ES-I3 (cell line): ENCODE data around the gene CCNA1.

Source experiments
- H3K36me3 ChIP-seq: 2 replicates; pipeline ENCODE4 v1.6.1; 2013; ENCODE audit warnings: mild to moderate bottlenecking, low read length, control low read depth, moderate library complexity; ENCODE audit not compliant: insufficient read depth
- H3K4me1 ChIP-seq: 2 replicates; pipeline ENCODE4 v1.6.1; 2013; ENCODE audit warnings: mild to moderate bottlenecking, control low read depth, low read length; ENCODE audit not compliant: insufficient read depth
- H3K9ac ChIP-seq: 2 replicates; pipeline ENCODE4 v1.6.1; 2013; ENCODE audit warnings: low read depth, mild to moderate bottlenecking, low read length, moderate library complexity
- H3K9me3 ChIP-seq: 2 replicates; pipeline ENCODE4 v1.6.1; 2013; ENCODE audit warnings: mild to moderate bottlenecking, low read length, moderate library complexity; ENCODE audit not compliant: control insufficient read depth, insufficient read depth

Gene CCNA1

DNA sequence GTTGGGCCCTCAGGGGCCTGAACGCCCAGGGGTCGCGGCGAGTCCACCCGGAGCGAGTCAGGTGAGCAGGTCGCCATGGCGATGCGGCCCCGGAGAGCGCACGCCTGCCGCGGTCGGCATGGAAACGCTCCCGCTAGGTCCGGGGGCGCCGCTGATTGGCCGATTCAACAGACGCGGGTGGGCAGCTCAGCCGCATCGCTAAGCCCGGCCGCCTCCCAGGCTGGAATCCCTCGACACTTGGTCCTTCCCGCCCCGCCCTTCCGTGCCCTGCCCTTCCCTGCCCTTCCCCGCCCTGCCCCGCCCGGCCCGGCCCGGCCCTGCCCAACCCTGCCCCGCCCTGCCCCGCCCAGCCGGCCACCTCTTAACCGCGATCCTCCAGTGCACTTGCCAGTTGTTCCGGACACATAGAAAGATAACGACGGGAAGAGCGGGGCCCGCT is at the start of gene CCNA1:
Gene CCNA1, plus strand, starts transcription at position 390 of the 439 bp plus-strand sequence. CDS start 562 bp downstream, outside the sequence.
- peak within 1 kb of the TSS; percentile 78 for H3K9ac ChIP-seq
- 0 out of 2 replicates have a peak, but pooled peaks cover 3% of the 10 kb centered on the region for H3K4me1 ChIP-seq
- H3K36me3 ChIP-seq: no peaks in the 10 kb centered on the region
- no peaks in the 10 kb centered on the region for H3K9me3 ChIP-seq

DNA sequence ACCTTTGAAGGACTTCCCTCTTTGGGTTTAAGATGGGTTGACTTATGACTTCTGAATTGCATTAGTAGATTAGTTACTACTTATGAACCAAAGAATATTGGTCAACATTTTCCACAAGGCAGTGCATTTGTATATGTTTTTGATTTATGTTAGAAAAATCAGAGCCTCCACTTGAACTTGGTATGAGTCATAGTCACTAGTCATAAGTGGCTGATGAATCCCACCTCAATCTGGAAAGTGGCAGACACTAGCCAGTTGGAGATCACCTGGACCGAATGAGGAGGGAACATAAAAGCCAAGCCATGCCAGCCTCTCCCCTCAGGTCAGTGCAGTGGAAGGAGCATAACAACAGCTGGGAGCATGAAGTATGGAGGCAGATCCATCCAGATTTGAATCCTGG is 46.8 kb upstream of the CCNA1 start:
- Histone ChIP-seq H3K9me3 (no peaks in the 10 kb centered on the region; the same call in 1 of the 2 replicates), H3K4me1 (no peaks in the 10 kb centered on the region), H3K9ac (no peak overlapping the region), H3K36me3 (no peaks in the 10 kb centered on the region)

DNA sequence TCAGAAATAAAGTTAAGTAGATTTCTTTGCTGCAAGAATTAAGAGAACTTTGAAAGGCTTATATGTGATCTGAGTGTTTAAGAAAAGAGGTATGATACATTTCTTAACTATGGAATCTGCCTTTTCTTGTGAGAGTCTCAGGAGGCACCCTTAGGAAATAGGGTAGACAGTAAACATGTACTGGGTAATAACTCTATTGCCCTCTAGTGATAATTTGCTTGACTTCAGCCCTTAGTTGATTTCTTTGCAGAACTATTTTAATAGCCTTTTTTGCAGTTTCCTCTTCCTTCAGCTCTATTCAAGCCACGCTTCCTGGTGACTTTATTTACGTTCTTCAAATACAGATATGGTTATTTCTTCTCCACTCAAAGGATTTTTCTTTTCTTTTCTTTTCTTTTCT is 37.0 kb upstream of the CCNA1 start:
- Histone ChIP-seq H3K4me1 (no peaks in the 10 kb centered on the region), H3K36me3 (no peaks in the 10 kb centered on the region), H3K9me3 (no peaks in the 10 kb centered on the region), H3K9ac (no peak overlapping the region)

DNA sequence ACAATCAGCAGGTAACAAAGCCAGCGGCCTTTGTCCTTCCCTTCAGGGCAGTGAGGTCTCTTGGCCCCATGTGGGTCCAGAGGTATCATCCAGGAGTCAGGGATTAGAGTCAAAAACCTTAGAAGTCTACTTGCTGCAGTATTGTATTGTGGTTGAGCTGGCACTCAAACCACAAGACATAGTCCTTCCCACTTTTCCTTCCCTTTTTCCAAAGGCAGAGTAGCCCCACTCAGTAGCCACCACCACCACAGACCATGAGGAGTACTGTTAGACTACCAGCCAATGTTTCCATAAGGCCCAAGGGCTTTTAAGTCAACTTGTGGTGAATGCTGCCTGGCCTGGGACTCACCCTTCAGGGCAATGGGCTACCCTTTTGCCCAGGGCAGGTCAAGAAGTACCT is 27.1 kb upstream of the CCNA1 start:
- Histone ChIP-seq H3K36me3 (no peaks in the 10 kb centered on the region), H3K4me1 (no peaks in the 10 kb centered on the region), H3K9me3 (no peaks in the 10 kb centered on the region), H3K9ac (no peak overlapping the region)

DNA sequence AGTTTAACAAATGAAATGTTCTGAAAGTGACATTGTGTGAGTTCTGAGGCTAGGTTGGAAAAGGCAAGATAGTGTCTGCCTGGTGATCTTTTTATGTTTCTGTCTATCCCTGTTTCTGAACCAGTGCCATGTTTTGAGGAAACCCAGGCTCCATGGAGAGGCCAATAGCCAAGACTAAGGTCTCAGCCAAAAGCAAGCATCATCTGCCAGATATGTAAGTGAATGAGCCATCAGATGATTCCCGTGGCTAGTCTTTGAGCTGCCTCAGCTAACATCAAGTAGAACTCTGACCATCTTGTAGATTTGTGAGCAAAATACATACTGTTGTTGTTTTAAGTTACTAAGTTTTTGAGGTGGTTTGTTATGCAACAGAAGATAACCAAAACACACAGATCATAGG is 19.6 kb upstream of the CCNA1 start:
- Histone ChIP-seq H3K9me3 (no peaks in the 10 kb centered on the region), H3K36me3 (no peaks in the 10 kb centered on the region), H3K9ac (no peak overlapping the region)

DNA sequence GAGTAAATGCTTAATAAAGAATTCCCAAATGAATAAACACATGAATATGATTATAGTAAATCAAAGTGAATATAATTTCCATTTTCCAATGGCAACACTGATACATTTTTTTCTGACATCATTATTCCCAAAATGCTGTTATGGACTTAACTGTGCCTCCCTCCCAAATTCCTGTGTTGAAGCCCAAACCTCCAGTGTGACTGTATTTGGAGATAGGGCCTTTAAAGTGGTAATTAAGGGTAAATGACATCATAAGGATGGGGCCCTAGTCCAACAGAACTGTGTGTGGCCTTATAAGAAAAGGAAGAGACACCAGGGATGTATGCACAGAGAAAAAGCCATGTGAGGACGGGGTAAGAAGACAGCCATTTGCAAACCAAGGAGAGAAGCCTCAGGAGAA is 19.1 kb upstream of the CCNA1 start:
- Histone ChIP-seq H3K36me3 (no peaks in the 10 kb centered on the region), H3K9ac (no peak overlapping the region), H3K4me1 (peaks cover 9% of the 10 kb centered on the region), H3K9me3 (no peaks in the 10 kb centered on the region)

More for the DNA sequence above, 19.6 kb upstream of the CCNA1 start:
- peaks cover 5% of the 10 kb centered on the region; the same call in 1 of the 2 replicates for H3K4me1 ChIP-seq

DNA sequence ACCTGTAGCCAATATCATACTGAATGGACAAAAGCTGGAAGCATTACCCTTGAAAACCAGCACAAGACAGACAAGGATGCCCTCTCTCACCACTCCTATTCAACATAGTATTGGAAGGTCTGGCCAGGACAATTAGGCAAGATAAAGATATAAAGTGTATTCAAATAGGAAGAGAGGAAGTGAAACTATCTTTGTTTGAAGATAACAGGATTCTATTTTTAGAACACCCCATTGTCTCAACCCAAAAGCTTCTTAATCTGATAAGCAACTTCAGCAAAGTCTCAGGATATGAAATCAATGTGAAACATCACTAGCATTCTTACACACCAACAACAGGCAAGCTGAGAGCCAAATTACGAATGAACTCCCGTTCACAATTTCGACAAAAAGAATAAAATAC is 17.8 kb upstream of the CCNA1 start:
- no peaks in the 10 kb centered on the region for H3K9me3 ChIP-seq
- H3K36me3 ChIP-seq: no peaks in the 10 kb centered on the region
- H3K9ac ChIP-seq: no peak overlapping the region
- peaks cover 13% of the 10 kb centered on the region for H3K4me1 ChIP-seq

DNA sequence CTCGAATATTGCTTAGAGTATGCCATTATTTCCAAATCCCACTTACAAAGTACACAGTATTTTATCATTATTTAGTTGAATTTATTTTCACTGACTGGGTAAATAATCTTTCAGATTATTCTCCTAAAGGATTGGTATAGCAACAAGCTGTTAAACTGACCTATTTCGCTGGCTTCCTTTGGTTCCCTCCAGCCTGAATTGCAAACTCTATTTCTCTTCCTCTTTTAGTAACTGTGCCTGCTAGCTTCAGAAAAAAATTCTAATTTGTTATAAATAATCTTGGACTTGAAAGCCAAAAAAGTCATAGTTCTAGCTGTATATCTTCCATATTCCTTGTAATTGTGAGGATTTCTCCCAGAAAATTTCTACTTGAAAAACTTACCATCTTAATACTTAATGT is 15.0 kb upstream of the CCNA1 start:
- peaks cover 13% of the 10 kb centered on the region for H3K4me1 ChIP-seq
- H3K36me3 ChIP-seq: no peaks in the 10 kb centered on the region
- H3K9ac ChIP-seq: no peak overlapping the region
- H3K9me3 ChIP-seq: no peaks in the 10 kb centered on the region

DNA sequence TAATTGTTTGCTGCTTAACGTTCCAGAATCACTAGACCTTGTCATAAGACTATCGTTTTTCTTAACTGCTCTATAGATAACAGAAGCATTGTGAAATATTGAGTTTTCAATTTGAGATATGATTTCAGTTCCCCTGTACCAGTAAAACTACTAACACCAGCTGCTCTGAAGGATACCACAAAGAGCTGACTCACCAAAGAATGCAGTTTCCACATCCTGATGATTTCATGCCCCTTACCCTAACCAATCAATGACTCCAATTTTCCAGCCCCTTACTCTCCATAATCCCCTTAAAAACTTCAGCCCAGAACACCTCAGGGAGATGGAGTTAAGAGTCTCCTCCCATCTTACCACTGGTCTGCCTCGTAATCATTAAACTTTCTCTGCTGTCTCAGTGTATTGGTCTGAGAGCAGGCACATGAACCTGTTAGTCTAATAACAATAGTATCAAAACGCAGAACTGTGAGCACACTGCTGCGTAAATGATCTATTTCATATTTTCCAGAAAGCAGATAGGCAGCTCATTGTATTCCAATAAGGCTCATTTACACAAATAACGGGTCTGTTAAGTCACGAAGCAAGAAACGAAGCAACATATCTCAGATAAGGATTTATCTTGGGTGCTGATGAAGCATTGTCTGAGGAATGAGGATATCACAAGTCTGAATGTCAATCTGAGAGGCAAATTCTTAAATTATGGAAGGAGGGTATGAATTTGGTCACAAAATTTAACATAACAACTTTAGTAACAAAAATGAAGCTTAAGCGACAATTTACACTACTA is 14.1 kb upstream of the CCNA1 start:
- Histone ChIP-seq H3K9me3 (no peaks in the 10 kb centered on the region), H3K4me1 (peaks cover 13% of the 10 kb centered on the region), H3K9ac (no peak overlapping the region; the same call in 1 of the 2 replicates), H3K36me3 (no peaks in the 10 kb centered on the region)

DNA sequence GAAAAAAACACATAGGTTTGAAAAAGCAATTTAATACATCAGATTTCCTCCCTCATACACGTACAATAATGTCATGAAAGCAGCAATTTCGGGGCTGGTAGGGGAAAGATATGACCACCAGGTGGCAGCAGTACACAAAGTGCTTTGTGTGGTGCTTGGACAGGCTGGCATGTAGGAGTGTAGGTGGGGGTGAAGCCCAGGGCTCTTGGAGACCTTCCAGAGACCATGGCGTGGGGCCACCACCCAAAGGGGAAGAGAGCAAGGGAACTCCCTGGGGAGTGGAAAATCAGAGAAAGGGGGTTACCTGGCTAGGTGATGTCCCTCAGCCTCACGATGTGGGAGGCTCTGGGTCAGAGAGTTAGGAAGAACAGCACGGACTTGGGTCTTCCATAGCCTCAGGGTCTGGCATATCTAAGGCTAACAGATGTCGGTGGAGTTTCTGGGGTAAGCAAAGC is 11.8 kb upstream of the CCNA1 start:
- H3K36me3 ChIP-seq: no peaks in the 10 kb centered on the region
- H3K9ac ChIP-seq: no peak overlapping the region
- H3K4me1 ChIP-seq: peaks cover 13% of the 10 kb centered on the region
- 0 out of 2 replicates have a peak, but pooled peaks cover 3% of the 10 kb centered on the region for H3K9me3 ChIP-seq

DNA sequence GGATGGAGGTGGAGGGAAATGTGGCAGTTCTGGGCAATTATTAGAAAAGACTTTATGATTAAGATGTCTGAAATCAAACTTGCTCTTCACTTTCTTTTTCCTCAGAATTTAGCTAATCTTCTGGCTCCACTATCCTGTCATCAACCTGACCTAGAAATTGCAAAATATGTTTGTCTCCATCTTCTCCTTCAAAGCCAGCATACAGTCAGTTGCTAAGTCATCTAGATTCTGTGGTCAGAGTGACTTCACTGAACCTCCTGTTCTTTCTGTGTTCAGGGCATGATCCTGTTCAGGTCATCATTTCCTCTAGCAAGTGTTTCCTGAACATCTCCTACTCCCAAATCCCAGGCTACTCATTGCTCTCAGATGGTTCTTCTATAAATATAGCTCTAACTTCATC is 10.8 kb upstream of the CCNA1 start:
- H3K4me1 ChIP-seq: peaks cover 13% of the 10 kb centered on the region
- 0 out of 2 replicates have a peak, but pooled peaks cover 3% of the 10 kb centered on the region for H3K9me3 ChIP-seq
- no peaks in the 10 kb centered on the region for H3K36me3 ChIP-seq
- H3K9ac ChIP-seq: no peak overlapping the region

DNA sequence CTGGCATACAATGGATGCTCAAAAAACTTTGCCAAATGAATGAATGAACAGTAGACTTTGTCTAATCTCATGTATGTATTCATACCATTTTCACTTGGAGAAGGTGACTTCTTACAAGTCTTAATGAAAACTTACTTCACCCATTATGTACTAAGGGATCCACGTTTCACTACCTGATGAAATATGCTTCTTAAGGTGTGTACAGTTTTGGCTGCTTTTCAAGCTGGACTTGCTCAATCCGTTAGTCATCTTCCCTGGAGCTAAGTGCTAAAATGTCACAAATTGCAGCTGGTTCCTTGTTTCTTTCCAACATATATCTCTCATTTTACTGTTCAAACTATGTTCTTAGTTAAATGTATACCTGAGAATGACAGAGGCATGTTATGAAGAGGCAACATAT is 4.2 kb upstream of the CCNA1 start:
- H3K9ac ChIP-seq: no peak overlapping the region
- H3K4me1 ChIP-seq: 0 out of 2 replicates have a peak, but pooled peaks cover 3% of the 10 kb centered on the region
- 0 out of 2 replicates have a peak, but pooled peaks cover 3% of the 10 kb centered on the region for H3K9me3 ChIP-seq
- no peaks in the 10 kb centered on the region for H3K36me3 ChIP-seq

DNA sequence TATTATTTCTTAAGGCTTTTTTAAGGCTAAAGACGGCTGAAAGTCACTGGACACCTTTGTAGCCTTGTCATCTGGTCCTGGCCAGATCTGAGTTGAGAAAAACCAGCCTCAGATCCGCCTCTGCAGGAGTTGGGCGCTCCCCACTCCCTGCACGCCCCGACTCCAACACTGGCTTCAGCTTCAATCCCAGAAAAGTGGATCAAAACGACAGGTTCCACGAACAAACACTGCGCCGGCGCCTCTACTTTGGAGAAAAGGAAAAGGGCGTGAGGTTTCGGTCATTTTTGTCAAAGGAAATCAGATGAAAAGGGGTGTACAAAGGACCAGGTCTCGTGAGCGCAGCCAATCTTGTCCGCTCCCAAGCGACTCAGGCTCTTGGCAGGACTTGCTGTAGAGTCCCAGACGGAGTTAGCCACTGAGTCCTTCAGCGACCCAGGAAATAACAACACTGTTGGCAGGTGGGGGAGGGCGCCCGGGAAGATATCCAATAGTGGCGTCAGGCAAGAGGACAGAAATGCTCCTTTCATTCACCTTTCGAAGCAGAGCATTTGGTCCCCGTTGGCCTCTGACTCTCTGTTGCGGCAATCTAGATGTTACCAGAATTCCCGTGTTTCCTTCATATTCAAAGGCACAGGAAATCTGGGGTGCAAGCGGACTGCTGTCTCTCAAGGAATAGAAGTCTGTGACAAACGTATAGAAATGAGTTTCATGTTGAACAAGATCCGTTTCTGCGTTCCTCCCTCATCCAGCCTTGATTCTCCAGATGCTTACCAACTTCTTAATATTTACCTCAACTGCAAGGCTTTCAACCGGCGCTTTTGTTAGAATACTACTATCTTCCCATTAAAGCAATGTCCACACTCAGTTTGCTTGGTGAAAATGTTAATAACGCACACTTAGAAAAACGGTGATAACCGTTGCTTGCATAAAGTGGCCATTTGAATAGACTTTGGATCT is 1.8 kb upstream of the CCNA1 start:
- Histone ChIP-seq H3K9ac (peak overlapping the region; percentile 34; the same call in 1 of the 2 replicates), H3K9me3 (no peaks in the 10 kb centered on the region), H3K4me1 (0 out of 2 replicates have a peak, but pooled peaks cover 3% of the 10 kb centered on the region), H3K36me3 (no peaks in the 10 kb centered on the region)
